Measurements from ENCODE around the gene GOLGA6A.
A peak's percentile ranks its signal among the peaks of the same experiment; 100 is the strongest.
"Not testable (repeated sequence)": the region's sequence is repeated elsewhere in the genome, so short reads cannot be mapped to it uniquely, and the experiment has no call there.

The GOLGA6A gene

DNA sequence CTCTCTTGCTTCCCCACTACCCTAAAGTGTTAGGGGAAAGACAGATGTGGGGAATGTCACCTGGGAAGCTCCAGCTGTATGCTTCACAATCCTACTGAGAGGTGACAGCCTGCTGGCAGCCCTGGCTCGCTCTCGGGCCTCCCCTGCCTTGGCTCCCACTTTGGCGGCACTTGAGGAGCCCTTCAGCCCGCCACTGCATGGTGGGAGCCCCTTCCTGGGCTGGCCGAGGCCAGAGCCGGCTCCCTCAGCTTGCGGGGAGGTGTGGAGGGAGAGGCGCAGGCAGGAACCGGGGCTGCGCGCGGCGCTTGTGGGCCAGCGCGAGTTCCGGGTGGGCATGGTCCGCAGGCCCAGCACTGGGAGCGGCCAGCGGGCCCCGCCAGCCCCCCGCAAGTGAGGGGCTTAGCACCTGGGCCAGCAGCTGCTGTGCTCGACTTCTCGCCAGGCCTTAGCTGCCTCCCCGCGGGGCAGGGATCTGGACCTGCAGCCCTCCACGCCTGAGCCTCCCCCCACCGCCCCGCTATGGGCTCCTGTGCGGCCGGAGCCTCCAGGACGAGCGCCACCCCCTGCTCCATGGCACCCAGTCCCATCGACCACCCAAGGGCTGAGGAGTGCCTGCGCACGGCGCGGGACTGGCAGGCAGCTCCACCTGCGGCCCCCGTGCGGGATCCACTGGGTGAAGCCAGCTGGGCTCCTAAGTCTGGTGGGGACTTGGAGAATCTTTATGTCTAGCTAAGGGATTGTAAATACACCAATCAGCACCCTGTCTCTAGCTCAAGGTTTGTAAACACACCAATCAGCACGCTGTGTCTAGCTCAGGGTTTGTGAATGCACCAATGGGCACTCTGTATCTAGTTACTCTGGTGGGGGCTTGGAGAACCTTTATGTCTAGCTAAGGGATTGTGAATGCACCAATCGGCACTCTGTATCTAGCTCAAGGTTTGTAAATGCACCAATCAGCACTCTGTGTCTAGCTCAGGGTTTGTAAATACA, 29.8 kb downstream of the GOLGA6A start:
- DNase-seq = not testable (repeated sequence)

DNA sequence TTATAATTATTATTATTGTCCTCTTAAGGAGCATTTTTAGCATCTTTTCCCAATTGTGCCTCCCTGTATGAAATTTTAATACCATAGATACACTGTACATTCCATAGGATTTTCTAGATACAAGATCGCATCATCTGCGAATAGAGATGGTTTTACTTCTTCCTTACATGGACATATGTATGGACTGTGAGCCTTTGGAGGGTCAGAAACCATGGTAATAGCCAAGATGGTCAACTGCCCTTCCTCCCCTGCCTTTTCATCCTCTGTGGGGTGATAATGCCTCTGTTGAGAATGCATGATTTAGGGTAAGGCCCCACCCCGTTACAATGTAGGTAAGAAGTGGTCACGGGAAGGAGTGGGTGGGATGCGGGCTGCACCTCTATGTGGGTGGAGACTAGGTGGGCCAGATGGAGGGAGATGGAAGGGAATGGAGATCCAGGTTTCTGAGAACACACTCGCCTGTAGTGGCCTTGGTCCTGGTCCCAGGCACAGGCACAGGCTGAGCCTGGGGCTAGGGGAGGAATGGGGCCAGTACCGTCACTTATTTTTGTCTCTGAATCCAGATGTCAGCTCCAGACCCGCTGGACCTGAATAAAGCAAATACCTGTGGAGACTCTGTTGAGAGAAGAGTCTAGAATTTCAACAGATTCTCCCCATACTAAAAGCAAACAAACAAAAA, 31.7 kb downstream of the GOLGA6A start:
- no peak for DNase-seq

DNA sequence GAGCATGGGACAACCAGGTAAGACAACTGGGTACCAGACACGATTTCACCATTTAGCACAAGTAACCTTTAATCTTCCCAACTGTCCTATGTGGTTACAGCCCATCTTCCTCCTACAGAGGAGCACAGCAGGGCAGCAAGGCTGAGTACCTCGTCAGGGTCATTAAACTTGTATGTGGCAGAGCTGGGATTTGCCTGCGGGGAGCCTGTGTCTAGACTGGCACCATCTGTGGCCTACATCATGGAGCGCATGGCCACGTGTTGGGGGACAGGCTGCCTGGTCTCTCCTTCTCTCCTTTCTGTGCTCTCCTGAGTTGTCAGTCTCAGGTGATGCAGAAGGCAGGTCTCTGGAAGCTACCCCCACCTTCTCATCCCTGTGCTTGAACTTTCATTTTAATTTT, 32.2 kb downstream of the GOLGA6A start:
- DNase-seq = no peak

DNA sequence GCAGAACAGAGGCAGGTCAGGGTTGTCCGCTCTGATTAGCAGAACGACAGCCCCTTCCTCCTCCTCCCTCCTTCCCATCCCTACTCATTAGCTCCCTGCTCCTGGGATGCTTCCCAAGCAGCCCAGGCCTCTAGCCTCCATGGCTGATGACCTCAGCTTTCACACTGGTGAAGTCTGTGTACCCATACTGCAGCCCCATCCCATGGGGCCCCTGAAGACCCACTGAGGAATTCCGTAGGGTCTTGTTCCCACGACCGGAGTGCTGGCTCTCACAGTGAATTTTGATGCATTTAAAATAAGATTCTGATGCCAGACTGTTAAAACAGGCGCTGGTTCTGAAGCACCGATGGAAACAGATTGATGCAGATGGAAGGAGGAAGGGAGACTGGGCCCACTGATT, 36.1 kb downstream of the GOLGA6A start:
- DNase-seq = no peak

DNA sequence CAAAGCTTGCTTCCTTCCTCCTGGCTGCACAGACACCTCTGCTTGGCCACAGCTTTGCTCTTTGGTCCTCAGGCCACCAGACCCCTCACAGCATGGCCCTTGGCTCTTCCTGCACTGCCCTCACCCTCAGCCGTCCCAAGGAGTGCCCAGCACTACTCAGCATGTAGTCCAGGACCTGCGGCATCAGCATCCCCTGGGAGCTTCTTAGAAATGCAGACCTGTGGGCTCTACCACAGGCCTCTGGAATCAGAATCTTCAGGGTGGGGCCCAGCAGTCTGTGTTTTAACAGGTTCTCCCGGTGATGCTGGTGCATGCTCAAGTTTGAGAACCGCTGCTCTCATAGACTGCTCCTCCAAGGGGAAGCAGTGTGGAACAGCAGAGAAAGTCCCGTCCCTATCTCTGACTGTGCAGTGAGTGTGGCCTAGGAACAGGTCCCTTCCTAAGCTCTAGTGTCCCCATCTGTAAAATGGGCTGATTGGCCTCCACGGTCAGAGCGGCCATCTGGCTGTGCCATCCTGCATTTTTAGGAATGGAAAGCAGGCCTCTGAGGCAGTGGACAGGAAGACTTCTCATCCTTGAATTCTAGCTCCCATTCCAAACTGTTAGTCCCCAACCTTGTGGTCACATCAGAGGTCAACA, 36.6 kb downstream of the GOLGA6A start:
- DNase-seq = no peak

DNA sequence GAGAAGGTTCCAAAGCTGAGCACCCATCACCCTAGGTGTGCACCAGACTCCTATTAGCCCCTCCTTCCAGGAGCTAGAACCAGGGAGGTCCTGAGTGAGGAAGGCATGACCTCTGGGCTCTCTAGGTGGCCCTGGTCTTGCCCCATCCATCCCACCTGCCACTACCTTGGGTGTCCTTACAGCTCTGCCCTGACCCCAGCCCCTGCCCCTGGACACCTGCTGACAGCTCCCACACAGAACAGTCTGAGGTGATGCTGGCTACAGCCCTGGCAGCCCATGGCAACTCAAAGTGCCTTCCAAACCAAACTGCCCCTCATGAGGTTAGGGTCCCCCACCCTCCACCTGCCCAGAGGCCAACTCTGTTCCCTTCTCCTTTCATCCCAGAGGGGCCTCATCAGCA, 37.2 kb downstream of the GOLGA6A start:
- no peak for DNase-seq

DNA sequence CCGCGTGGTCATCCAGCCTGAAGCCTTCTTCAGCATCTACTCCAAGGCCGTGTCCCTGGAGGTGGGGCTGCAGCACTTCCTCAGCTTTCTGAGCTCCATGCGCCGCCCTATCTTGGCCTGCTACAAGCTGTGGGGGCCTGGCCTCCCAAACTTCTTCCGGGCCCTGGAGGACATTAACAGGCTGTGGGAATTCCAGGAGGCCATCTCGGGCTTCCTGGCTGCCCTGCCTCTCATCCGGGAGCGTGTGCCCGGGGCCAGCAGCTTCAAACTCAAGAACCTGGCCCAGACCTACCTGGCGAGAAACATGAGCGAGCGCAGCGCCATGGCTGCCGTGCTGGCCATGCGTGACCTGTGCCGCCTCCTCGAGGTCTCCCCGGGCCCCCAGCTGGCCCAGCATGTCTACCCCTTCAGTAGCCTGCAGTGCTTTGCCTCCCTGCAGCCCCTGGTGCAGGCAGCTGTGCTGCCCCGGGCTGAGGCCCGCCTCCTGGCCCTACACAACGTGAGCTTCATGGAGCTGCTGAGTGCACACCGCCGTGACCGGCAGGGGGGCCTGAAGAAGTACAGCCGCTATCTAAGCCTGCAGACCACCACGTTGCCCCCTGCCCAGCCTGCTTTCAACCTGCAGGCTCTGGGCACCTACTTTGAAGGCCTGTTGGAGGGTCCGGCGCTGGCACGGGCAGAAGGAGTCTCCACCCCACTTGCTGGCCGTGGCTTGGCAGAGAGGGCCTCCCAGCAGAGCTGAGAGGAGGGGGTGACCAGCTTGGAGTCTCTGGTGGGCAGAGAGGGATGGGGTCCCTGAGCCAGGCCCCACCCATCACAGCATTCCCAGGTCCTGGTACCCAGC, 37.9 kb downstream of the GOLGA6A start:
- DNase-seq = no peak

DNA sequence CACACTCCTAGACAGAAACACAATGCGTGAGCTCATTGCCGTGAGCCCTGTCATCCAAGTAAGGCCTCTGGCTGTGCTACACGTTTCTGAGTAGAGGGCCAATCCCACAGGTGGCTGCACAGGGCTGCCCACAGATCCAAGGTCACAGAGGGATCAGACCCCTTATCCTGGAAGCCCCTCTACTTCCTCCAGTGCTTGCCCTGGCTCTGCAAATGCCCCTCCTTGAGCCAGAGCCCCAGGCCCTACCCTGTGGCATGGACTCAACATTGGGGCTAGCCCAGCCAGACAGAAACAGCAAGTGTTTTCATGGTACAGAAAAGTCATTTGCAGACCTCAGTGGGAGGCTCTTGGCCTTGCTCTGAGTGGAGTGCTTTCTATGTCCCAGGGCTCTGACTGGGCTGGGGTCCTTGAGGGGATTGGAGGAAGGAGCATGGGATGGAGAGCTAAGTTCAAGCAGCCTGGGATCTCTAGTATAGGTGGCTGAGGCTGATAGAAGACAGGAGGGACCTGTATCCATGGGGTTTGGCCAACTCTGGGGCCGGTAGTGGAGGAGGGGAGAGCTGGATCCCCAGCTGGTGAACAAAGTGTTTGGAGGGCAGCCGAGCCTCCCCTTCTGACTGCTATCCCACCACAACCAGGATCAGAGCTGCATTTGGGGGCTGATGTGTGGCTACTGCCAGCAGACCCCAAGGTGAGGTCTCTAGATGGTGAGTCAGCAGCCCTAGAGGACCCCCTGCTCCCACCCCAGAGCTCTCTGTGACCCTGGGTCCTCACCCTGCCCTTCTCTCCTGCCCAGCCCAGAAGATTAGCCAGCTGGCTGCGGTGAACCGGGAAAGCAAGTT, 38.7 kb downstream of the GOLGA6A start:
- no peak for DNase-seq

DNA sequence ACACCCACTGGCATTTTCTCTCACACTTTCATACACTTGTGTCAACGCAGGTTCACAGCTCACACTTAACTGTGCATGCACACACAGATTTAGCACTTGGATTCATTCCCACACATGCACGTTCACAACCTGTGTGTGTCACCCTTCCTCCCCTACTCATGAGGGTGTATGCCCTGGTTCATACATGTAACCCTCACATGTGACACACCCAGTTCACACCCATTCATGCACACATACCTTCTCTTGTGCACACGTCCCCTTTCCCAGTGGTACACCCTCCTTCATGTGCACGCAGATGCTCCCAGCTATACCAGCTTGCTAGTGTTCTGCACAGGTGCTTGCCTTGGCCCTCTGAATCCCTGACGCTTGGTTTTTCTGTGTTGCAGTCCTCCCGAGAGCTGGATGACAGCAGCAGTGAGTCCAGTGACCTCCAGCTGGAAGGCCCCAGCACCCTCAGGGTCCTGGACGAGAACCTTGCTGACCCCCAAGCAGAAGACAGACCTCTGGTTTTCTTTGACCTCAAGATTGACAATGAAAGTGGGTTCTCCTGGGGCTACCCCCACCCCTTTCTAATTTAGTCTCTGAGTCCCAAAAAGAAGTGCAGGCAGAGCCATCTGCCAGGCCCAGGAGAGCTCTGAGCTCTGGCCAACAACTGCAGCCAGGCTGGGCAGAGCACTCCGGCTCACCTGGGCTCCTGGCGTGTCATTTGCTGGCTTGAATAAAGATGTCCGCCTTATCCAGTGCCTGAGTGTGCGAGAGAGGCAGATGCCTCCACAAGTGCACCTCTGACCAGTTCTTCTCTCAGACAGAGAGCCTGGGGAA, 39.5 kb downstream of the GOLGA6A start:
- no peak for DNase-seq

DNA sequence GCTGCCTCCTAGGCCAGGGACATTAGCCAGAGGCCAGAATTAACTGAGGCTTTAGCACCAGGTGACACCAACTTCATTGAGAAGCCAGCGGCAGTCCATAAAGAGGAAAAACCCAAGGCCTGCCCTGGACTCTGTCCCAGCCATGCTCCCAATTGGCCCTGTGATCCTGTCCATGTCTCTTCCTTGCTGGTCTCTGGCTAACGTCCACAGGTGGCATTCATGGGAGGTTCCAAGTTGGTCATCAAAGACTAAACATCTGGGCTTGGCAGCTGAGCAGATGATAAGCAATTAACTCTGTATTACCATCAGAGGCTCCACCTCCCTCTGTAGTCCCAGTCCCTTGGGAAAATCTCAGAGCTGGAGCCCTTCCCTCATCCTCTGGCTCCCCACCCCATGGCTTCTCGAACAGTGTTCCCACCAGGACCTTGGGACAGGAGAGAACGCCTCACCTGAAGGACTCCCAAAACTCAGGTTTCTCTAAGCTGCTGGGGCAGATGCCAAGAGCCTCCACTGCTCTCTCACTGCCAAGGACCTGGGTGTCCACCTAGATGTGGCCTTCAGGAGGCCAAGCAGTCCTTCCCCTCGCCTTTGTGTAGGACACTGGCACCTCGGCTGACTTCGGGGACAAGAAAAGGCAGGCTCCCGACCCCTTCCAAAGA, 40.4 kb downstream of the GOLGA6A start:
- no peak for DNase-seq

DNA sequence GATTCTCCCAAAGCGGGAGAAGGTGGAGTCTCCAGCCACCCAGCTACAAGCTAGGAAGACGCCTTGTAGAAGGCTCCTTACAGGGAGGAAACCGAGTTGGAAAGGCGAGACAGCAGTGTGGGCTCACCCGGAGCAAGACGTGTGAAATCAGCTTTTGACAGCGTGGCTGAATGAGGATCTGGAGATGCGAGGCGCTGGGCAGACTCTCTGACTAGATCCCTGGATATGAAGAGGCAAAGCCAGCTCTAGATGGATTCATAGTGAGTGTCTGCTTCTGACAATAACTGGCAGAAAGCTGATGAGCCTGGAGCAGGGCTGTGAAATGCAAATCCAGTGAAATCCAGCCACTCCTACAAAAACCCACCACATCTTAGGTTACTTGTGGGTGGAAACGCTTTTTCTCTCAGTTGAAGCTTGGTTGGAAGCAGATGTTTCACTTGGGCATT, 41.0 kb downstream of the GOLGA6A start:
- no peak for DNase-seq

DNA sequence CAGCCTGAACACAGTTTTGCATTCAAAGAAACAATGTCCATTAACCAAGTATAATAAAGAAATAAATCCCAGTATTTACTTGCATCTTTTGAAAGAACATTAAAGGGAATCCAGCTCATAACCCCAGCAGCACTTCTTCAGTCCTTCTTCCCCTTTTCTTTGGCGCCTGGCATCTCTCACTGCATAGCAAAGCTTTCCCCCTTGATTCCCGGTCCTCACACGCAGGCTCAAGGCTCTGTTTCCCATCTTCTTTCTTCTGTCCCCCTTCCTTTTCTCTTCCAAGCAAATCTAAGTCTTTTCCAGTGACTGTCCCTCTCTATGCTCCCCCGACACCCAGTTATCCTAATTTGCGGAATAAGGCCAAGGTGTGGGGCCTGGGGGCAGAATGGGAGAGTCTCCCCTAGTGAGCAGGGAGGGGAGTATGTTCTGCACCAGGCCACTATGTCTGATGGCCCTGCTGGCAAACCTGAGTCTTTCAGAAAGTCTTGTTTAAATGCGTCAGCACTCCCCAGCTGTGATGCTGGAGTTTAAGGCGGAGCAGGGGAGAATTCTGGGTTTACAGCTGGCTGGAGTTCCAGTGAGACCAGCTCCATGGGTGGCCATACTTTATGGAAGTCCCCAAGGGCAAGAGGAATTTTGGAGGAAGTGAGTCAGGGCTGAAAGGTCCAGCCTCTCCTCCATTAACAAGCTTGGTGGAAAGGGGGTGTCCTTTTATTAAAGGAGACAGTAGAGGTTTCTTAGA, 42.1 kb downstream of the GOLGA6A start:
- DNase-seq = no peak

DNA sequence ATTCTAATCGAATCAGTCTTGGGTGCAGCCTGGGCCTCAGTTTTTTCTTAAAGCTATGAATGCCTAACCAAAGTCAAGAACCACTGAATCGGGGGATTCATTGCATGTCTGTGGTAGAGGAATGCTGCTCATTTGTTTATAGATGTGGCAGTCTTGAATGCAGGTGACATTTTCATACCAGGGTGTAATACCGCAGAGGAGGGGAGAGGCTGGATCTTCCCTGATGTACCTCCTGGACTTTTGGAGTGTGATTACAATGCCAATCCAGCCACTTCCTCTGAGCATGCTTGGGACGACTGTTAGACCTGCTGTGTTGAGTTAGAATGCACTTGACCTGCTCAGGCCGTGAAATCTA, 42.7 kb downstream of the GOLGA6A start:
- DNase-seq = no peak

DNA sequence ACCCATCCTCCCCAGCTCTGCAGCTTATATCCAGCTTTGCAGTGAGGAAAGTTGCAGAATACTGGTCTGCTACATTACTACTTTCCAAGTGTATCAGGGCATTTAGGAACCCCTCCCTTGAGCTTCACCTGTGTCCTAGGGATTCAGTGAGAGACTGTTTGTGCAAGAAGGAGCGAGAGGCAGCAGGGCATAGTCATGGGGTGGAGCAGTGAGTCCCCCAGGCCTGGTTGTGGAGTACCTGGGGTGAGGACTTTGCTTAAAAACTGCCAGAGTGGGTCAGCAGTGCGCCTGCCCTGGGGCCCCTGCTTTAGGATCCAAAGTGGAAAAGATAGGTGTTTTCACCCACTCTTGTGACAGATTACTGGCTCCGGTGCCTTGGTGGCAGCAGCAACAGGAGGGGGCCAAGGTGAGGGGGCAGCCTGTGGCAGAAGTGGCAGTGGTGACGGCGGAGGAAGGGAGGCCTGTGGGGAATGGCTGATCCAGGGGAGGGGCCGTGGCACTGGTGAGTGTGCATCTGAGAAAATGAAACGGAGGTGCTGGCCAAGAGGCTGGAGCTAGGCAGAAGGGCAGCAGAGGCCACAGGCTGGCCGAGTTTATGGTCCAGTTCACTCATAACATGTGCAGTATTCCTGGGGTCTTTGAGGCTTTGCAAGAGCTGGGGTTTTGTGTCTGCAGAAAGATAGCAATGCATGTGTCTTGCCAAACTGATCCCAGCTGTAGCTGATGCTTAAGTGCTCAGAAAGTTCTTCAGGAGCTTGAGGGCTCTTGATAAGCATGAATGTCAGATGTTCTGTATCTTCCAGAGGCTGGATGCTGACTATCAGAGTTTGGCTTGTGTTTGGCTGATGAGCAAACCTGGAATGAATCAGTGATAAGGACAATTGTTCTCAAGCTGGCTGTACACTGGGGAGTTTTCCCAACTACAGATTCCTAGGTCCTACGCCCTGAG, 43.4 kb downstream of the GOLGA6A start:
- DNase-seq = no peak

DNA sequence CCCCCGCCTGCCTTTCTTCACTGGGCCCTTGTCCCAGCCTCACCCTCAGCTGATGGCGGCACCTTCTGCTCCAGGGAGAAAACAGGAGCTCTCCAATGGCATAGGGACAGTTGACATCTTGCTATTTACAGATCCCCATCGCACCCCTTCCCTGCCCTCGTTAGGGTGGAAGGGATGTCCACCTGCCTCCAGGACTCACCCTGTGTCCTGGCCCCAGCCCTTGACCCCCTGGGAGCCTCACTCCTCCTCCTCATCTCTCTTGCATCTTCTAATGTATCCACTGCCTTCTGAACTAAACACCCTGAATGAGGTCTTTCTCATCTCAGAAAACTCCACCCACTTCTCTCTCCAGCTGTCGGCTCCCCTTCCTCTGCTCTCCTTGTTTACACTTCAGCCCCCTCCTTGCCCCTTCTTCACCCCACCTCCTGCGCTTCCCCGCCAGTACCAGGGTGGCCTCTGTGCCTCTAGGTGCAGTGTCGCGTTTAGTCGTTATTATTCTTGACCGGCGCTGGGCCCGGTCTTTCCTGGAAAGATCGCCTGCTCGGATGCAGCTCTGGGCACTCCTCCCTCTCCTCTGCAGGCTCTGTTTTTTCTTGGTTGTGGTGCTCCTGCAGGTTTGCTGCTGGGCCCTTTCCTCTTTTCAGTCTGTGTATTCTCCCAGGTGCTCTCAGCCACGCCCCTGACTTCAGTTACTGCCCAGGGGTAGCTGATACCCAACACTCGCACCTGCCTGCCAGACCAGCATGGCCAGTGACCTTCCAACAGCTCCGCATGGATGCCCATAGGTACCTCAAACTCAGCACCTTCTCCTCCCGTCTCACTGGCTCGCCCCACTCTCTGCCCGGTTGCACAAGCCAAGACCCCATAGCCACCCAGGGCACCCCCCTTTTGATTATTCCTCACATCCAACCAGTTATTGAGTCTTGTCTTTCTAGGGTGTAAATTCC, 44.9 kb downstream of the GOLGA6A start:
- DNase-seq = no peak

DNA sequence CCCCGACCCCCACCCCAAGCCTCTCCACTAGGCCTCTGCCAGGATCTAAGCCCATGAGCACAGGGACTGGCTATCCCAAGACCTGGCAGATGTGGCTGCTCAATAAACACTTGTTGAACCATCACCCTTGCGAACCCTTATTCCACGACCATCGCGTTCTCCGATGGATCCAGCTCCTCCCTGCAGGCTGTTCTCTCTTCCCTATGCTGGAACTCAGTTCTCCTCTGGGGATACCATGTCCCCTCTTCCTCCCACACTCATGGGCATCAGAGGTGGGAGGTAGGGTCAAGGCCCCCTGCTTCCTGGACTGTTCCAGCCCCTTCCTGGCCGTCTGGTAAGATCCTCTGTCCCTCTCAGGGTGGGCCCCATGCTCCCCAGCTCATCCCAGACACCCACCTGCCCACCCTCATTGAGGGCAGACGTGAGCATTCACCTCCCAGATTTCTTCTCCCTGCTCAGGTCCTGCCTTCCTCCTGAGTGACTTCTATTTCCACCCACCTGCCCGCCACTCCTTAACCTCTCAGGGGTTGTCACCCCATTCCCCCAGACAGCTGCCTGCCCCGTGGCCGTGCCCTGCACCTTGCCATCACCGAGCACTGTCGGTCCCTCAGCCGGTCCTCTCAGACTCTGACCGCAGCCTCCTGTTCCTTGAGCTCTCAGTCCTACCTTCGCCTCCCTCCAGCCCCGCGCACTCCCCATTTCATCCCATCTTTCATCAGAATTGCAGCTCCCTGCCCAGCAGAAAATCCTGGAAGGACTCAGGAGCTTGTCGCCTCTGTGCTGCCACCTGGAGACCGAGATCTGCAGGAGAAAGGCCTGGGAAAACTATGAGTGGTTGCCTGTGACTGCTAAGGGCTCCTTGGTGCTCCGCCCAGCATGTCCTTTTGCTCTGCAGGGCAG, 45.8 kb downstream of the GOLGA6A start:
- DNase-seq = peak; percentile 78

Data from NCI-H187 treated with DMSO at 0.1 percent for 48 hours (cell line).